ENCODE data around the gene MAP2K7. TPM values are rescaled to one million over a fixed set of nuclear protein-coding genes. Genes with fewer than 3 reads are reported as not detected.

Gene MAP2K7
- total RNA-seq, 1 donor = 14.8 TPM

DNA sequence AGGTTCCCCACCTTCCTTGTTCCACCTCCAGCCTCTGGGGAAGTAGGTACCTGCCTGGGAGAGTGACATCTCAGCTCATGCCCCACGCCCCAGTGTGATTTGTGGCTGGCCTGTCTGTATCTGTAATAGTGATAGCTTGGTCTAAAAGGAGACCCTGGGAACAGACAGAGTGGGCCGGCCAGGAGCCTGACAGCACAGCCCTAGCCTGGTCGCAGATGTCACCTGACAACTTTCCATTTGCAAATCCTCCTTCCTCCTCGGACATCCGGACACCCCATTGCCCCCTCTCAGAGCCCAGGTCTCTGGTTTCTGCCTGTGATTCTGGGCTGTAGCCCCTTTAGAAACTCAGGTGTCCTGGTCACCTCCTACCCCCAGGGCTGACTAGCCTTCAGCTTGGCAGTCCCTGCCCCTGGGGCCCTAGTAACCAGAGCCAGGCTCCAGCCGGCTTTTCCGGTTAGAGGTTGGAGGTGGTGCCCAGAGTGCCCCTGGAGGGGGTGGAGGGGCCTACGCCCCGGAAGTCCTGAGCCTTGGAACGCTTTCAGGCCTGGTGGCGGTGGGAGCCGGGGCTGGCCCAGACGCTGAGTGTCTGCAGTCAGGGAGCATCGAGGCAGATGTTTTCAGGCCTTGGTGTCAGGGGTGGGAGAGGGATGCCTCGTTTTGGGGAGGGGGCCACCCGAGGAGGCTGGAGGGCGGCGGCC, 8.9 kb upstream of the MAP2K7 start:
- peaks cover 9% of the 10 kb centered on the region for H3K36me3 ChIP-seq (ENCODE audit: insufficient read depth, low read length)
- no peaks in the 10 kb centered on the region for H4K20me1 ChIP-seq (ENCODE audit: insufficient read depth, low read length)
- peaks cover 7% of the 10 kb centered on the region for H3K4me1 ChIP-seq (ENCODE audit: insufficient read depth, low read length)
- H3K4me2 ChIP-seq (ENCODE audit: insufficient read depth, low read length) = no peak overlapping the region
- H3K79me2 ChIP-seq (ENCODE audit: insufficient read depth, low read length) = peaks cover 20% of the 10 kb centered on the region
- H3K27me3 ChIP-seq (ENCODE audit: insufficient read depth, low read length) = no peaks in the 10 kb centered on the region
- TF ChIP-seq, protein P1, sequence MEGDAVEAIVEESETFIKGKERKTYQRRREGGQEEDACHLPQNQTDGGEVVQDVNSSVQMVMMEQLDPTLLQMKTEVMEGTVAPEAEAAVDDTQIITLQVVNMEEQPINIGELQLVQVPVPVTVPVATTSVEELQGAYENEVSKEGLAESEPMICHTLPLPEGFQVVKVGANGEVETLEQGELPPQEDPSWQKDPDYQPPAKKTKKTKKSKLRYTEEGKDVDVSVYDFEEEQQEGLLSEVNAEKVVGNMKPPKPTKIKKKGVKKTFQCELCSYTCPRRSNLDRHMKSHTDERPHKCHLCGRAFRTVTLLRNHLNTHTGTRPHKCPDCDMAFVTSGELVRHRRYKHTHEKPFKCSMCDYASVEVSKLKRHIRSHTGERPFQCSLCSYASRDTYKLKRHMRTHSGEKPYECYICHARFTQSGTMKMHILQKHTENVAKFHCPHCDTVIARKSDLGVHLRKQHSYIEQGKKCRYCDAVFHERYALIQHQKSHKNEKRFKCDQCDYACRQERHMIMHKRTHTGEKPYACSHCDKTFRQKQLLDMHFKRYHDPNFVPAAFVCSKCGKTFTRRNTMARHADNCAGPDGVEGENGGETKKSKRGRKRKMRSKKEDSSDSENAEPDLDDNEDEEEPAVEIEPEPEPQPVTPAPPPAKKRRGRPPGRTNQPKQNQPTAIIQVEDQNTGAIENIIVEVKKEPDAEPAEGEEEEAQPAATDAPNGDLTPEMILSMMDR (IDR thresholded peaks at IDR 0.05; ENCODE audit: extremely low read depth, low read depth, low read length) = no peak
- no peak overlapping the region for H3K27ac ChIP-seq (ENCODE audit: low read depth, low read length)
- H3K4me3 ChIP-seq (ENCODE audit: insufficient read depth, low read length) = no peak overlapping the region
- DNase-seq (ENCODE audit: insufficient read length, low spot score, missing footprints) = peak; percentile 85
- no peak overlapping the region for H2AFZ ChIP-seq (ENCODE audit: low read length)
- H3K9me3 ChIP-seq (ENCODE audit: low read depth, low read length) = no peaks in the 10 kb centered on the region

- Histone ChIP-seq H3K9me3 (ENCODE audit: low read depth, low read length) (no peaks in the 10 kb centered on the region), H3K4me1 (ENCODE audit: insufficient read depth, low read length) (peaks cover 7% of the 10 kb centered on the region), H3K4me2 (ENCODE audit: insufficient read depth, low read length) (no peak overlapping the region), H3K79me2 (ENCODE audit: insufficient read depth, low read length) (peaks cover 17% of the 10 kb centered on the region), H2AFZ (ENCODE audit: low read length) (no peak overlapping the region), H3K27me3 (ENCODE audit: insufficient read depth, low read length) (no peaks in the 10 kb centered on the region), H3K4me3 (ENCODE audit: insufficient read depth, low read length) (no peak overlapping the region), H3K36me3 (ENCODE audit: insufficient read depth, low read length) (peaks cover 9% of the 10 kb centered on the region), H4K20me1 (ENCODE audit: insufficient read depth, low read length) (no peaks in the 10 kb centered on the region), H3K27ac (ENCODE audit: low read depth, low read length) (no peak overlapping the region)
- peak; percentile 71 for DNase-seq (ENCODE audit: insufficient read length, low spot score, missing footprints)
- TF ChIP-seq, protein P1 (IDR thresholded peaks at IDR 0.05; ENCODE audit: extremely low read depth, low read depth, low read length) = no peak
These were observed 8.1 kb upstream of the MAP2K7 start for GRCh38 chr19:7895565-7895964.

DNA sequence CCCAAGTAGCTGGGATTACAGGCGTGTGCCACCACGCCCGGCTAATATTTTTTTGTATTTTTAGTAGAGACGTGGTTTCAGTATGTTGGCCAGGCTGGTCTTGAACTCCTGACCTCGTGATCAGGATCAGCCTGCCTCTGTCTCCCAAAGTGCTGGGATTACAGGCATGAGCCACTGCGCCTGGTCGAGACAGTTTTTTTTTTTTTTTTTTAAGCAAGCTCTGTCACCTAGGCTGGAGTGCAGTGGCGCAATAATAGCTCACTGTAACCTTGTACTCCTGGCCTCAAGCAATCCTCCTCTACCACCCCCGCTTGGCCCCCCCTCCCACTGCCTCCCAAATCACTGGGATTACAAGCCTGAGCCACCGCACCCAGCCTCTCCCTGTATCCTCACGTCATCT, 6.4 kb upstream of the MAP2K7 start:
- no peaks in the 10 kb centered on the region for H3K4me1 ChIP-seq (ENCODE audit: insufficient read depth, low read length)
- TF ChIP-seq, protein P1 (IDR thresholded peaks at IDR 0.05; ENCODE audit: extremely low read depth, low read depth, low read length) = no peak
- no peak overlapping the region for H3K4me3 ChIP-seq (ENCODE audit: insufficient read depth, low read length)
- no peak overlapping the region for H3K27ac ChIP-seq (ENCODE audit: low read depth, low read length)
- H3K79me2 ChIP-seq (ENCODE audit: insufficient read depth, low read length) = peaks cover 14% of the 10 kb centered on the region
- no peak overlapping the region for H2AFZ ChIP-seq (ENCODE audit: low read length)
- no peak overlapping the region for H3K4me2 ChIP-seq (ENCODE audit: insufficient read depth, low read length)
- no peaks in the 10 kb centered on the region for H3K9me3 ChIP-seq (ENCODE audit: low read depth, low read length)
- H3K36me3 ChIP-seq (ENCODE audit: insufficient read depth, low read length) = peaks cover 9% of the 10 kb centered on the region
- DNase-seq (ENCODE audit: insufficient read length, low spot score, missing footprints) = no peak
- no peaks in the 10 kb centered on the region for H3K27me3 ChIP-seq (ENCODE audit: insufficient read depth, low read length)
- no peaks in the 10 kb centered on the region for H4K20me1 ChIP-seq (ENCODE audit: insufficient read depth, low read length)

DNA sequence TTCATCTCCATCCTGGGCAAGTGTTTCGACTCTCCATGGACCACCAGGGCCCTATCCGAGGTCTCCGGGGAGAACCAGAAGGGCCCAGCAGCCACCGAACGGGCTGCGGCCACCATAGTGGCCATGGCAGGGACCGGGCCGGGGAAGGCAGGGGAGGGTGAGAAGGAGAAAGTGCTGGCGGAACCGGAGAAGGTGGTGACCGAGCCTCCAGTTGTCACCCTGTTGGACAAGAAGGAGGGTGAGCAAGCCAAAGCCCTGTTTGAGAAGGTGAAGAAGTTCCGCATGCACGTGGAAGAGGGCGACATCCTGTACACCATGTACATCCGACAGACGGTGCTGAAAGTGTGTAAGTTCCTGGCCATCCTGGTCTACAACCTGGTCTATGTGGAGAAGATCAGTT, 4.7 kb upstream of the MAP2K7 start:
- Histone ChIP-seq H3K79me2 (ENCODE audit: insufficient read depth, low read length) (peaks cover 17% of the 10 kb centered on the region), H3K4me2 (ENCODE audit: insufficient read depth, low read length) (no peak overlapping the region), H3K27me3 (ENCODE audit: insufficient read depth, low read length) (no peaks in the 10 kb centered on the region), H4K20me1 (ENCODE audit: insufficient read depth, low read length) (no peaks in the 10 kb centered on the region), H3K4me1 (ENCODE audit: insufficient read depth, low read length) (peaks cover 5% of the 10 kb centered on the region), H3K9me3 (ENCODE audit: low read depth, low read length) (no peaks in the 10 kb centered on the region), H3K4me3 (ENCODE audit: insufficient read depth, low read length) (no peak overlapping the region), H3K36me3 (ENCODE audit: insufficient read depth, low read length) (peaks cover 9% of the 10 kb centered on the region), H3K27ac (ENCODE audit: low read depth, low read length) (no peak overlapping the region), H2AFZ (ENCODE audit: low read length) (no peak overlapping the region)
- TF ChIP-seq, protein P1 (IDR thresholded peaks at IDR 0.05; ENCODE audit: extremely low read depth, low read depth, low read length) = no peak
- DNase-seq (ENCODE audit: insufficient read length, low spot score, missing footprints) = peak; percentile 39

Measured in osteoblast (primary cell).